Subcutaneous abdominal adipose tissue (tissue), 5 donors: Measurements from ENCODE around the gene METTL1.

Experiments used
- H3K27ac ChIP-seq: one replicate; pipeline ENCODE4 v1.7.0; 2013; ENCODE audit warnings: low read depth, mild to moderate bottlenecking, inconsistent platforms, low read length, moderate library complexity
- H3K27me3 ChIP-seq, 5 donors: one replicate each; pipeline ENCODE4 v1.7.0; 2013; ENCODE audit warnings: low read length in 5 of 5, inconsistent platforms in 1 of 5; ENCODE audit not compliant: control insufficient read depth in 5 of 5, insufficient read depth in 4 of 5
- H3K36me3 ChIP-seq, 5 donors: one replicate each; pipeline ENCODE4 v1.7.0; 2013; ENCODE audit warnings: low read length in 5 of 5; ENCODE audit not compliant: control insufficient read depth in 5 of 5, insufficient read depth in 5 of 5
- H3K4me1 ChIP-seq, 5 donors: one replicate each; pipeline ENCODE4 v1.7.0; 2013; ENCODE audit warnings: low read length in 5 of 5, mild to moderate bottlenecking in 3 of 5, moderate library complexity in 1 of 5; ENCODE audit not compliant: control insufficient read depth in 5 of 5, insufficient read depth in 5 of 5
- H3K4me3 ChIP-seq, 5 donors: one replicate each; pipeline ENCODE4 v1.7.0; 2013; ENCODE audit warnings: low read length in 5 of 5, low read depth in 1 of 5
- H3K9ac ChIP-seq, 5 donors: one replicate each; pipeline ENCODE4 v1.7.0; 2013; ENCODE audit warnings: low read length in 5 of 5, mild to moderate bottlenecking in 4 of 5, moderate library complexity in 3 of 5
- H3K9me3 ChIP-seq, 5 donors: one replicate each; pipeline ENCODE4 v1.7.0; 2013; ENCODE audit warnings: low read length in 5 of 5; ENCODE audit not compliant: control insufficient read depth in 5 of 5
- donor health status: healthy.
- donor health status: healthy.
- donor health status: healthy.
- donor health status: healthy.
- donor health status: healthy.

Gene METTL1

DNA sequence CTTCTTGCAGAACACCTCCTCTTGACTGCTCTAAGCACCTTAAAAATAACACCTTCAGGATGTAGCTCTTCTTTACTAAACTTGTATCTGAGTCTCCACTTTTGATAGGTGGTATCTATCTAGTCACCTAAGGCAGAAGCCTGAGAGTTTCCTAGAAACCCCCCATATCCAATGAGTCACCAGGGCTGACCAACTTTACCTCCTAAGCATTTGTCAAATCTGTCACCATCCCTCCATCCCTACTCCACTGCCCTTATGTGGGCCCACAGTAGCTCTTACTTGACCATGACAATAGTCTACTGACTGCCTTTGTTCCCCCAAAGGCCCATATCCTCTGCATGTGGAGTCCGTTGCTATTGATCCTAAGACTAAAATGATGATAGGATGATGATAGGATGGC lies 30.7 kb upstream of the METTL1 start:
- Histone ChIP-seq H3K27ac (no peak overlapping the region), H3K27me3 (no peaks in the 10 kb centered on the region), H3K4me1 (peaks cover 0 to 7% (median 4%) of the 10 kb centered on the region in 5 donors), H3K9ac (no peak overlapping the region), H3K9me3 (no peaks in the 10 kb centered on the region), H3K36me3 (peaks cover 28 to 79% (median 64%) of the 10 kb centered on the region in 5 donors), H3K4me3 (no peak overlapping the region)

DNA sequence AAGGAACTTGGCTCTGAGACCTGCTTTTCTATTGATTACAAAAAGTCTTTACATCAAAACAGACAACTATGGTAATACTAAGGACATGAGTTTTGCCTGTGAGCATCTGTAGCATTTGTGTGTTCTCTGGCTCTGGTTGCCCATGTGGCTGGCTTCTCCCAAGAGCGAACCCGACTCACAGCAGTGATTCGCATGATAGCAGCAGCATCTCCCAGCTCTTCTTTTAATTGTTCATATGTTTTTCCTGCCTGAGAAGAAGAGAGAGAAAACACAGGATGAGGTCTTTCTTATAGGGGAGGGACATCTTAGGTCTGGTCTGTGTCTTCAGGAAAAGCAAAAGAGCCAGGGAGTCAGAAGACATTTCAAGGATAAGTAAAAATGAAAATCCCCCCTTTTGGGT lies 29.1 kb upstream of the METTL1 start:
- peaks cover 0 to 7% (median 4%) of the 10 kb centered on the region in 5 donors for H3K4me1 ChIP-seq
- H3K9me3 ChIP-seq, result no peaks in the 10 kb centered on the region
- H3K4me3 ChIP-seq, result no peak overlapping the region
- peaks cover 32 to 78% (median 61%) of the 10 kb centered on the region in 5 donors for H3K36me3 ChIP-seq
- H3K9ac ChIP-seq, result no peak overlapping the region
- H3K27ac ChIP-seq, result no peak overlapping the region
- no peaks in the 10 kb centered on the region for H3K27me3 ChIP-seq

GRCh38 chr12:57797933-57798332 lies 26.0 kb upstream of the METTL1 start:
- Histone ChIP-seq H3K36me3 (peaks cover 42 to 90% (median 75%) of the 10 kb centered on the region in 5 donors), H3K27ac (no peak overlapping the region), H3K4me3 (no peak overlapping the region), H3K9me3 (no peaks in the 10 kb centered on the region), H3K4me1 (no peaks in the 10 kb centered on the region), H3K27me3 (no peaks in the 10 kb centered on the region), H3K9ac (no peak overlapping the region)

GRCh38 chr12:57796996-57797395 lies 25.1 kb upstream of the METTL1 start:
- Histone ChIP-seq H3K4me3 (no peak overlapping the region), H3K27me3 (no peaks in the 10 kb centered on the region), H3K36me3 (peaks cover 40 to 90% (median 73%) of the 10 kb centered on the region in 5 donors), H3K9me3 (no peaks in the 10 kb centered on the region), H3K4me1 (no peaks in the 10 kb centered on the region), H3K9ac (no peak overlapping the region), H3K27ac (no peak overlapping the region)

GRCh38 chr12:57795354-57795753 lies 23.4 kb upstream of the METTL1 start:
- Histone ChIP-seq H3K4me1 (no peaks in the 10 kb centered on the region), H3K36me3 (peaks cover 44 to 81% (median 64%) of the 10 kb centered on the region in 5 donors), H3K27ac (no peak overlapping the region), H3K9me3 (no peaks in the 10 kb centered on the region), H3K27me3 (no peaks in the 10 kb centered on the region), H3K9ac (no peak overlapping the region), H3K4me3 (no peak overlapping the region)

DNA sequence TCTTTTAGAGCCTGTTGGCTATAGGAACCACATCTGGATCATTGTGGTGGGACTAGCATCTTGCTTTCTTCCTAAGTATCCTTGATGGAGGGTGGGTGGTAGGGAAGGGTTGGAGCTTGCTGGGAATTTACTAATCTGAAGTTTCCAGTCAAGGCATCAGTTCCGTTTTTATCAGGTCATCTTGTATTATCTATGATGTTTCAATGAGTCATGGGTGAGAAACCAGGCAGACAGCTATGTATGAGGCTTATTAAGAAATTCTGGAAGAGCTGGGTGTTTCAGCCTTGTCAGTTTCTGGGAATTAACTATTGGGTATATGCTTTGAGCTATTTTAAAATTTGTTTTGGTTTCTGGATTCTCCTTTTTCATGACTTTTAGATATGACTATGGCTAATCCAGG lies 22.0 kb upstream of the METTL1 start:
- no peak overlapping the region for H3K9ac ChIP-seq
- H3K36me3 ChIP-seq, result peaks cover 35 to 77% (median 59%) of the 10 kb centered on the region in 5 donors
- H3K27ac ChIP-seq, result no peak overlapping the region

GRCh38 chr12:57783861-57784260 lies 12.0 kb upstream of the METTL1 start:
- Histone ChIP-seq H3K27me3 (no peaks in the 10 kb centered on the region), H3K4me1 (peaks cover 5 to 21% (median 15%) of the 10 kb centered on the region in 5 donors), H3K9ac (no peak overlapping the region), H3K4me3 (no peak overlapping the region), H3K27ac (no peak overlapping the region), H3K36me3 (peaks cover 13 to 44% (median 33%) of the 10 kb centered on the region in 5 donors), H3K9me3 (no peaks in the 10 kb centered on the region)

More for the DNA sequence above, 22.0 kb upstream of the METTL1 start:
- Histone ChIP-seq H3K27me3 (no peaks in the 10 kb centered on the region), H3K9me3 (no peaks in the 10 kb centered on the region), H3K4me1 (no peaks in the 10 kb centered on the region), H3K4me3 (no peak overlapping the region)

- Histone ChIP-seq H3K4me1 (peaks cover 5 to 21% (median 15%) of the 10 kb centered on the region in 5 donors), H3K9ac (peak overlapping the region; percentile 87 to 100 (median 92))
These were observed 11.5 kb upstream of the METTL1 start for GRCh38 chr12:57783466-57783801.

GRCh38 chr12:57782608-57783465 lies 10.9 kb upstream of the METTL1 start, which contains the start of gene TSFM:
TSS of gene TSFM (plus strand) at chr12:57782787. CDS start at chr12:57782802, 15 bp downstream.
- Histone ChIP-seq H3K27ac (peak within 1 kb of the TSS; percentile 77), H3K27me3 (no peaks in the 10 kb centered on the region), H3K4me1 (peaks cover 5 to 21% (median 15%) of the 10 kb centered on the region in 5 donors), H3K36me3 (peaks cover 13 to 36% (median 30%) of the 10 kb centered on the region in 5 donors), H3K4me3 (peak within 1 kb of the TSS; percentile 94 to 100 (median 100)), H3K9ac (peak within 1 kb of the TSS; percentile 87 to 100 (median 92)), H3K9me3 (no peaks in the 10 kb centered on the region)

More at GRCh38 chr12:57783466-57783801, 11.5 kb upstream of the METTL1 start:
- Histone ChIP-seq H3K27me3 (no peaks in the 10 kb centered on the region), H3K27ac (peak overlapping the region; percentile 77), H3K4me3 (peak overlapping the region; percentile 94 to 100 (median 100)), H3K9me3 (no peaks in the 10 kb centered on the region), H3K36me3 (peaks cover 13 to 40% (median 31%) of the 10 kb centered on the region in 5 donors)

DNA sequence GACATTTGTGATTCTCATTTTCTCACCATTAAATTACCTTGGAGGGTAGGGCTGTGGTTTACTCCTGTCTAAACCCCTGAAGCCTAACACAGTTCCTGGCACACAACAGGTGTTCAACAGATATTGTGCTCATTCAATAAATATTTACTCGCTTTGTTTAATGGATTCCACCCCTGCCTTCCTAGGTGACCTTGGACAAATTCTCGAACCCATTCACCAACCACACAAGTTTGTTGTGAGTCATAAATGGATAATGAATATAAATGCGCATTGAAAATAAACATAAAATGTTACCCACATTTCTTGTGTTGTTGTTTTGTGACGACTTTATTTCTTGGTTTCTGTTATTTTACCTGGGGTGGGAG lies 10.3 kb upstream of the METTL1 start:
- Histone ChIP-seq H3K9ac (peak overlapping the region in 1 of 5 donors; percentile 87), H3K27ac (no peak overlapping the region), H3K4me3 (peak overlapping the region in 3 of 5 donors; percentile 100)

More for the DNA sequence above, 10.3 kb upstream of the METTL1 start:
- Histone ChIP-seq H3K9me3 (no peaks in the 10 kb centered on the region), H3K27me3 (no peaks in the 10 kb centered on the region), H3K36me3 (peaks cover 12 to 32% (median 28%) of the 10 kb centered on the region in 5 donors), H3K4me1 (peaks cover 5 to 21% (median 15%) of the 10 kb centered on the region in 5 donors)
